GM06990 (cell line): ENCODE data around the gene ENDOG.

Experiments used
- DNase-seq: peaks from one replicate; pipeline ENCODE4 v3.0.0-alpha.2; 2011; ENCODE audit not compliant: insufficient read length; ENCODE audit errors: extremely low read depth
- H3K27me3 ChIP-seq: replicated peaks from 2 replicates; pipeline ENCODE4 v1.6.0; 2011; ENCODE audit warnings: low read length; ENCODE audit not compliant: control insufficient read depth, insufficient read depth
- H3K36me3 ChIP-seq: 2 replicates; pipeline ENCODE4 v1.5.1; 2011; ENCODE audit warnings: low read length; ENCODE audit not compliant: control insufficient read depth, insufficient read depth
- H3K4me3 ChIP-seq: replicated peaks from 2 replicates; pipeline ENCODE4 v1.5.1; 2011; ENCODE audit warnings: low read depth, mild to moderate bottlenecking, control low read depth, low read length
- TF ChIP-seq, protein P1 (sequence below): IDR thresholded peaks from 2 replicates; pipeline ENCODE4 v1.5.1; 2011; ENCODE audit warnings: low read length, control low read depth, mild to moderate bottlenecking, inconsistent platforms; ENCODE audit not compliant: insufficient read depth, poor library complexity, severe bottlenecking

ENDOG gene

DNA sequence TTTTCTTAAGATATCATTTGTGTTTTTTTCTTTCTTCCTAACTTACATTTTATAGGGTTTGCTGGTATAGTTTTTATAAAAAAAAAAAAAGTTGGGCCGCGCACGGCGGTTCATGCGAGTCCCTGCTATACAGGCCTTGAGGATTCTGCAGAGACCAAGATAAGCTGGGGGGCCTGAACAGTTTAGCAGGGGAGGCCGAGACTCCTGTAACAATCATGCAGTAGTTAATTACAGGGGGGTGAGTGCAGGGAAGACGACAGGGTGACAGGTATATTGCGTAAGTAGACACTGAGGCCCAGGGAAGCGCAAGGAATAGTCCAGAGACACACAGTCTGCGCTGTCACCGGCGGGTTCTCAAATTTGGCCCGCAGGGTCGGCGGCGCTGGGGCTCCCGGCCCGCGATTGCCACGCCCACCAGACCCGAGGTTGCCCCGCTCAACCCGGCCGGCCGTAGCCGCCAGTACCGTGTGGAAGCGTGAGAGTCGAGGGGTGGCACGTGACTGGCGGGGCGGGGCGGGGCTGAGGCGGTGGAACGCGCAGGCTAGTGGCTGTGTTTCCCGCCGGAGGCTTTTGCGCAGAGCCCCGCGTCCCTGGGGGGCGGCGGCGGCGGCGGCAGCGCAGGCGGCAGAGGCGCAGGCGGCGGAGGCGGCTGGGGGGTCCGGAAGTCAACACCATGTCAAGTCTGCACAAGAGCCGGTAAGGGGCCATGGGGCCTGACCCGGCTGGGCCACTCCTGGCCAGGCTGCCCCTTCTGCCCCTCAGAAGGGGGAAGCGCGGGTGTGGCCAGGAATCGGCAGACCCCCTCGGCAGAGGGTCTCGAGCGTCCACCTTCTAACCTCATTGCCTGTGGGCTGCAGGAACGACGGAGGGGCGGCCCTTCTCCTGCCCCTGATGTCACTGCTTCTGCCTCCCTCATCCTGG lies 31.4 kb upstream of the ENDOG start, which contains the start of gene TBC1D13:
TSS of gene TBC1D13 (plus strand) at position 573 of the 921 bp plus-strand sequence. CDS start at position 674, 101 bp downstream.
- TF ChIP-seq, protein P1, sequence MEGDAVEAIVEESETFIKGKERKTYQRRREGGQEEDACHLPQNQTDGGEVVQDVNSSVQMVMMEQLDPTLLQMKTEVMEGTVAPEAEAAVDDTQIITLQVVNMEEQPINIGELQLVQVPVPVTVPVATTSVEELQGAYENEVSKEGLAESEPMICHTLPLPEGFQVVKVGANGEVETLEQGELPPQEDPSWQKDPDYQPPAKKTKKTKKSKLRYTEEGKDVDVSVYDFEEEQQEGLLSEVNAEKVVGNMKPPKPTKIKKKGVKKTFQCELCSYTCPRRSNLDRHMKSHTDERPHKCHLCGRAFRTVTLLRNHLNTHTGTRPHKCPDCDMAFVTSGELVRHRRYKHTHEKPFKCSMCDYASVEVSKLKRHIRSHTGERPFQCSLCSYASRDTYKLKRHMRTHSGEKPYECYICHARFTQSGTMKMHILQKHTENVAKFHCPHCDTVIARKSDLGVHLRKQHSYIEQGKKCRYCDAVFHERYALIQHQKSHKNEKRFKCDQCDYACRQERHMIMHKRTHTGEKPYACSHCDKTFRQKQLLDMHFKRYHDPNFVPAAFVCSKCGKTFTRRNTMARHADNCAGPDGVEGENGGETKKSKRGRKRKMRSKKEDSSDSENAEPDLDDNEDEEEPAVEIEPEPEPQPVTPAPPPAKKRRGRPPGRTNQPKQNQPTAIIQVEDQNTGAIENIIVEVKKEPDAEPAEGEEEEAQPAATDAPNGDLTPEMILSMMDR, result no peak
- H3K36me3 ChIP-seq, result peaks cover 8% of the 10 kb centered on the region
- peak within 1 kb of the TSS; percentile 100 for H3K4me3 ChIP-seq
- DNase-seq, result peak; percentile 90
- H3K27me3 ChIP-seq, result no peaks in the 10 kb centered on the region

DNA sequence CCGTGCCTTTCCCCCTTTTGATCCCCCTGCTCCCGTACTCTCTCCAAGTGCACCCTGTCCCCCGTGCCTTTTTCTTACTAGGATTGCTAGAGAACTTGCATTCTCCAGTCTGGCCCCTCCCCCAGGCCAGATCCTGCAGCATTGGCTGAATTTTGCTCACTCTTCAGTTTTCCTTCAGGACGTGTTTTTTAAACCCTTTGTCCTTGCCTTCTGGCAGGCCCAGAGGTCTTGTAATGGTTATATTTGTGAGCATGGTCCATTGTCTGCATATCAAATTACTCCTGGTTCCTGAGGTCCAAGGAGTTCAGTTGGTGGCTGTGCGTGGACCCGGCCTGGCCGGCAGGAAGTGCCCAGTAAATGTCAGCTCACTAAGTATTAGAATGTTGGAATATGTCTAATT lies 30.6 kb upstream of the ENDOG start:
- H3K4me3 ChIP-seq, result peak overlapping the region; percentile 100
- no peak for DNase-seq
- TF ChIP-seq, protein P1, result no peak

DNA sequence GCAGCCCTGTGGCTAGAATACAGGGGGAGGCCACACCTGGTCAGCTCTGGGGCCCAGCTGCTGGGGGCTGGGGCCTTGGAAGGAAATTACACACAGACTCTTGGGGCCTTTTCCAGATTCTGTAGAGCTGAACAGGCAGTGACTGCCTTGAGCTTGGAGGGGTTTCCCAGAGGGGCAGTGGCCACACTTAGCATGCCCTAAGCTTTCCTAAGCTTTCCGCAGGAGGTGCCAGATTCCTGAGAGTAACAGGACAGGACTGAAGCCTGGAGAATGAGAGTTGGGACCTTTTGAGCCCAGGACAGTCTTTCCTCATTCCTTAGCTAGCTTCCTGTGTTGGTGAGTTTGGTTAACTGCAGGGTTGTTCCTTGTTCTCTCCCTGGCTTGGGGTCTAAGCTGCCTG lies 29.9 kb upstream of the ENDOG start:
- Histone ChIP-seq H3K27me3 (no peaks in the 10 kb centered on the region), H3K36me3 (peaks cover 22% of the 10 kb centered on the region), H3K4me3 (peak overlapping the region; percentile 100)
- no peak for DNase-seq
- TF ChIP-seq, protein P1, result no peak

More for the DNA sequence above, 30.6 kb upstream of the ENDOG start:
- Histone ChIP-seq H3K27me3 (no peaks in the 10 kb centered on the region), H3K36me3 (peaks cover 14% of the 10 kb centered on the region)

DNA sequence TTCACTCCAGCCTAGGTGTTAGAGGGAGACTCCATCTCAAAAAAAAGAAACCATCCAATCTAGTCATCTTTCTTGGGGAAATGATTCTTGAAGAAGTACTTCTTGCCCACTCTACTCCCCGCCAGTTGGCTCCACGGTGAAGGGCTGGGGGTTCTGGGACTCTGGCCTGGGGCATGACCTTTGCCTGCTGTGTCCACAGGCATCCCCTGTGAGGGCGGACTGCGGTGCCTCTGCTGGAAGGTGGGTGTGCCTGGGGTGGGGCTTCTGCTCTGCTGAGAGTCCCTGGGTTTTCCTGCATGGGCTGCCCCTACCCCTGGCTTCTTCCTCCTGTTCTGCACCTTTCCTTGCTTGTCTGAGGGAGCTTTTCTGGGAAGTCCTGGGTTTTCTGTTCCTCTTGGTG lies 27.8 kb upstream of the ENDOG start:
- DNase-seq, result no peak
- TF ChIP-seq, protein P1, result no peak
- no peak overlapping the region for H3K4me3 ChIP-seq
- peaks cover 28% of the 10 kb centered on the region for H3K36me3 ChIP-seq
- no peaks in the 10 kb centered on the region for H3K27me3 ChIP-seq

DNA sequence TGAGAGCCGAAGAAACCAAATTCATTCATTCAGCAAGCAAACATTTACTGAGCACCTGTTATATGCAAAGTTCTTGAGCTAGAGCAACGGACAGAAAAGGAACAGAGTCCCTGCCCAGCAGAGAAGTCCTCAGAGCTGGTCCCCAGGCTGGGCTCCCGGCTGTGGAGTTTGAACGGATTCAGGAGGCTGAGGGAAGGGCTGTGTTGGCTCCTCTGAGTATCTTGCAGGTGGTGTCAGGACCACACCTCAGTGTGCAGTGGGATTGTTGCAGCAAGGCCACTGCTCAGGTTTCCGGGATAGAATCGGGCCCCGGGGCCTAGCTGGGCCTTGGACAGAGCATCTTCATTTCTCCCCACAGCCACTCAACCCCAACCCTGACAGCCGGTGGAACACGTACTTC lies 26.2 kb upstream of the ENDOG start:
- TF ChIP-seq, protein P1, result no peak
- no peak for DNase-seq
- Histone ChIP-seq H3K4me3 (no peak overlapping the region), H3K27me3 (no peaks in the 10 kb centered on the region), H3K36me3 (peaks cover 28% of the 10 kb centered on the region)
